Amniotic stem cell (primary cell): ENCODE data around the gene KREMEN1.

ENCODE experiments used
- DNase-seq: peaks from one replicate; lab custom pipeline; 2025; lab: John Stamatoyannopoulos, UW

KREMEN1 gene

DNA sequence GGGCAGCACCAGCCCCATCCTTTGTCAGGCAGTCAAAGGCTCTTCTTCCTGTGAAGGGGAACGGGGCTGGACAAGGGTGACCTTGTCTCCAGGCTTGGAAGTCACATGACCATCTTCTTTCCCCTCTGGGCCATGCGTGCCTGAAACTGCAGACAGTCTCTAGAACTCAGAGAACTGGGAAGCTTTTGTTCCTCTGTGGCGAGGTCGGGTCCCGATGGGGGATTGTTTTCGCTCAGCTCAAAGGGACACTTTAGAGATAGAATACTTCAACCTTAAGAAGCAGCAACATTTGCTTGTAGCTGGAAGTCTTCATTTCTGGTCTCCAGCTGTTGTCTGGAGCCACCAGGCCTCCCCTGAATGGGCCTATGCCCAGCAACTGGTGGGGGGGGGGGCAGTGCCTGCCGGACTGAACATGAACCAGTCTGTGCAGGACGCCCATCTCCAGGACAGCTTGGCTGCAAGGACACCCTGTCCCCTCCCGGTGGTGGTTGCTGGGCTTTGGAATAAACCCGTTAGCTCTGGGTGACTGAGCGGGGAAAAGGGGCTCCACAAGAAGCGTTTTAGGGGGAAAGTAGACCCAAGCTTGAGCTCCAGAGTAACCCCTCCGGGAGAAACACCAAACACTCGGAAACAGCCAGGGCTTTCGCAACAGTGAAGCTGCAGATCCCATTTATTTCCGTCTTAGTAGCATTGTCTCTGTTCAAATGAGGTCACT lies 77.2 kb downstream of the KREMEN1 start:
- DNase-seq, result no peak

DNA sequence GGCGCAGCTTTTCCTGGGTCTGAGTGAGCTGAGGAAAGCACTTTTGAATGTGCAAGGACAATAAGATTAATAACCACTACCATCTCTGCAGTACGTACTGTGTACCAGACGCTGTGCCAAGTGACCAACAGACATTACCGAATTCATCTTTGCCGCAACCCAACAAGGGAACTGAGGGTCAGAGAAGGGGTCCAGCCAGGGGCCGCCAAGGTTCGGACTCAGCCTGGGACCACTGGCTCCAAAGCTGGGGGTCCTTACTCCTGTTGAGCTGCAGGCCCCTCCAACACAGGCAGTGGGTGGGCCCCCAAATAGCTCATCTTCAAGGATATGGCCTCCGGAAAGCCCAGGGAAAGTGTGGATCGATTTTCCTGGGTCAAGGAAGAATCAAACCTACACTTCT lies 77.9 kb downstream of the KREMEN1 start:
- no peak for DNase-seq

DNA sequence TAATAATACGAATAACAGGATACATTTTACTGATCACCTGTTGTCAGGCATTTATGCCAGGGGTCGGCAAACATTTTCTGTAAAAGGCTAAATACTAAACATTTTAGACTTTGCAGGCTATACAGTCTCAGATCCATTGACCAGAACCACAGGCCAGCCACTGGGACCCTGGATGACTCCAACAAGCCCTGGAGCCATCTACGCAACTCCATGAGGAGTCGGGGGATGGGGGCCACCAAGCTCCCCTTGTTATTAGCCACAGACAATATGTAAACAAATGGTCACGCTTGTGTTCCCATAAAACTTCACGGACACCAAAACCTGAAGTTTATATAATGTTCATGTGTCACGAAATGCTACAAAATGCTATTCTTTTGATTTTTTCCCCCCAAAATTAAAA lies 78.5 kb downstream of the KREMEN1 start:
- DNase-seq, result no peak

GRCh38 chr22:29152045-29152953 lies 79.5 kb downstream of the KREMEN1 start:
- no peak for DNase-seq

DNA sequence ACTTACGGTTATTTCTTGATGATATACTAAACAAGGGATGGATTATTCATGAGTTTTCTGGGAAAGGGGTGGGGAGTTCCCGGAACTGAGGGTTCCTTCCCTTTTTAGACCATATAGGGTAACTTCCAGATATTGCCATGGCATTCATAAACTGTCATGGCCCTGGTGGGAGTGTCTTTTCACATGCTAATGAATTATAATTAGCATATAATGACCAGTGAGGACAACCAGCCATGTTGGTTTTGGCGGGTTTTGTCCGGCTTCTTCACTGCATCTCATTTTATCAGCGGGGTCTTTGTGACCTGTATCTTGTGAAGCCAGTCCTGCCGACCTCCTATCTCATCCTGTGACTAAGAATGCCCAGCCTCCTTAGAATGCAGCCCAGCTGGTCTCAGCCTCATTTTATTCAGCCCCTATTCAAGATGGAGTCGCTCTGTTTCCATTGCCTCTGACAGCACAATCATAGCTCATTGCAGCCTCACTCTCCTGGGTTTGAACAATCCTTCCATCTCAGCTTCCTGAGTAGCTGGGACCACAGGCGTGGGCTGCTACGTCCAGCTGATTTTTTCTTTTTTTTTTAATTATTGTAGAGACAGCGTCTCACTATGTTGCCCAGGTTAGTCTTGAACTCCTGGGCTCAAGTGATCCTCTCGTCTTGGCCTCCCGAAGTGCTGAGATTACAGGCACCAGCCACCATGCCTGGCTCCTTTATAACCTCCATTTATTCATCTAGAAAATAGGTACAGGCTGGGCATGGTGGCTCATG lies 80.3 kb downstream of the KREMEN1 start:
- no peak for DNase-seq

DNA sequence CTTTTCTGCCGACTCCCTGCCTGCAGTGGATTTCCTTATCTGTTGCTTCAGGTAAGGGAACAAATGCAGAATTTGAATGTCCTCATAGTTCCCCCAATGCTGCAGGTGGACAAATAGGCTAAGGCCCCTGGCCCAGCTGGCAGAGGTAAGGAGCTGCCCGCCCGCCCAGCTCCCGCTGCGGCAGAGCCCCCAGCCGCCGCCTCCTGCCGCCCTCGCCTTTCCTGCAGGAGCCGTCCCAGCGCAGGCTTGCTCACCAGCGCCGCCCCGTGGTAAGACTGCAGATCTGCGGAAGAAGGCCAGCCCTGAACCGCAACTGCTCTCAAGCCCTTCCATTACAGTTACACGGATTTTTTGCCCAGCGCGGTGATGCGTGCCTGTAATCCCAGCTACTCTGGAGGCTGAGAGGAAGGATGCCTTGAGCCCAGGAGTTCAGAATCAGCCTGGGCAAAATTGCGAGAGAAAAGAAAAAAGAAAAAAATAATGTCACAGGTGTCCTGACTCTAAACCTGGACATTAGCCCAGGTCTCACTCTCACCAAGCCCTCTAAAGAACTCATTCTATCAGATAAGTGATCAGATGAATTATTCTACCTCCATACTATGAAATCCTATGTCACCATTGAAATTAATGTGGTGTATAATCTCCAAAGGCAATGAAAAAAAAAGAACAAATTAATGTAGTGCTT lies 81.7 kb downstream of the KREMEN1 start:
- DNase-seq, result peak; percentile 40

- no peak for DNase-seq
Measured at GRCh38 chr22:29155966-29156365, 83.1 kb downstream of the KREMEN1 start.

GRCh38 chr22:29156507-29156906 lies 83.7 kb downstream of the KREMEN1 start:
- DNase-seq, result no peak

- no peak for DNase-seq
Measured at GRCh38 chr22:29157759-29158535, 85.1 kb downstream of the KREMEN1 start.

DNA sequence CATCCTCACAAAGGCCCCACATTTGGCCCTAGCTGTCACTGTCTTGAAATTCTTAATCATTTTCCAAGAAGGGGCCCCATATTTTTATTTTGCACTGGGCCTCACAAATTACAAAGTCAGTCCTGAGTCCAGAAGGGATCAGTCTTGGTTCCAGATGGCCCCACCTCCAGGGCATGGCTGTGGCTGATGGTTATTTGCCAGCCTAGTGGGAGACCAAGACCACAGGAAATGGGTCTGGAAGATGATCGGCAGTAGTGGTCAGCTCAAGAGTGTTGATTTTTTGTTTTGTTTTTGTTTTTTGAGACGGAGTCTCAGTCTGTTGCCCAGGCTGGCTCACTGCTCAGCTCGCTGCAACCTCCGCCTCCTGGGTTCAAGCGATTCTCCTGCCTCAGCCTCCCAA lies 85.7 kb downstream of the KREMEN1 start:
- no peak for DNase-seq

DNA sequence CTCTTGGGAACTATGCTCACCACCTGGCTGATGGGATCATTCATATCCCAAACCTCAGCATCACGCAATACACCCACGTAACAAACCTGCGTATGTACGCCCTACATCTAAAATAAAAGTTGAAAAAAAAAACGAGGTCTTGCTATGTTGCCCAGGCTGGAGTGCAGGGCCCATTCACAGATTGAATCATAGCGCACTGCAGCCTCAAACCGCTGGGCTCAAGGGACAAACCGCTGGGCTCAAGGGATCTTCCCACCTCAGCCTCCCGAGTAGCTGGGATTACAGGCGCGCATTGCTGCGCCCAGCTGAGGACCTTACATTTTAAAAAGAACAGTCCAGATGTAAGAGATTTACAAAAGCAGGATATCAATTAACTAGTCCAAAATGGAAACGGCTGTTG lies 91.0 kb downstream of the KREMEN1 start:
- no peak for DNase-seq

GRCh38 chr22:29165321-29166060 lies 92.7 kb downstream of the KREMEN1 start:
- DNase-seq, result no peak

- DNase-seq, result no peak
Measured at GRCh38 chr22:29166180-29166579, 93.3 kb downstream of the KREMEN1 start.

DNA sequence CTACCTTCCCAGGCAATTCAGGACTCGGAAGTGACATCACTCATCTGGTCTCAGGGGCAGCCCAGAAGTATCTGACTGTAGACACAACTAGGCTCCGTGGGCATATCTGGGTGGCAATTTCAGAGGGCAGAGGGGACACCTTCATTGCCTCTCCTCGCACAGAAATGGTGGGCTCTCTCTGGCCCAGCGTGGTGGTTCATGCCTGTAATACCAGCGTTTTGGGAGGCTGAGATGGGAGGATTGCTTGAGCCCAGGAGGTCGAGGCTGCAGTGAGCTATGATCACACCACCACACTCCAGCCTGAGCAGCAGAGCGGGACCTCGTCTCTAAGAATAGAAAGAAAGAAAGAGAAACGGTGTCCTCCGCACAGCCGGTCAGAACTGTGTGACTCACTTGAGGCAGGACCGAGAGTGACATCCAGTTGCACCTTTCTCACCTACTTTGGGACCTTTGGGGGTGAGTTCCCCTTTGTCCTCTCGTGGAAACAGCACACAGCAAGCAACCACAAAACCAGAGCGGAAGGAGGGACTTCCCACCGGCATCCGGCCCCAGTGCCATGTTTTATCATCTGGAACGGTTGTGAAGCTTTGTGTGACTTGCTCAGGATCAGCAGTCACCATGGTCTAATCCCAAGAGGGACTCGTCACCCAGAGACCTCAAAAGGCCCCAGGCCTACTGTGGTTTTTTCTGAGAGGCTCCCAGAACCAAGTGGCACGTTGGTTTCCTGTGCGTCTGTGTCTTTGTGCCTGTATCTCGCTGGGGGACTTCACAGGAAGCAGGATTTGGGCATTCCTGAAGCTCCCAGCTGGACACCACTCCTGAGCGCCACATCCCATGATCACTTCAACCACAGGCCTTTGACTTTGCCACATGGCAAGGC lies 94.4 kb downstream of the KREMEN1 start:
- DNase-seq, result no peak

GRCh38 chr22:29171721-29172120 lies 98.9 kb downstream of the KREMEN1 start:
- DNase-seq, result no peak

GRCh38 chr22:29172216-29172615 lies 99.4 kb downstream of the KREMEN1 start:
- DNase-seq, result no peak

DNA sequence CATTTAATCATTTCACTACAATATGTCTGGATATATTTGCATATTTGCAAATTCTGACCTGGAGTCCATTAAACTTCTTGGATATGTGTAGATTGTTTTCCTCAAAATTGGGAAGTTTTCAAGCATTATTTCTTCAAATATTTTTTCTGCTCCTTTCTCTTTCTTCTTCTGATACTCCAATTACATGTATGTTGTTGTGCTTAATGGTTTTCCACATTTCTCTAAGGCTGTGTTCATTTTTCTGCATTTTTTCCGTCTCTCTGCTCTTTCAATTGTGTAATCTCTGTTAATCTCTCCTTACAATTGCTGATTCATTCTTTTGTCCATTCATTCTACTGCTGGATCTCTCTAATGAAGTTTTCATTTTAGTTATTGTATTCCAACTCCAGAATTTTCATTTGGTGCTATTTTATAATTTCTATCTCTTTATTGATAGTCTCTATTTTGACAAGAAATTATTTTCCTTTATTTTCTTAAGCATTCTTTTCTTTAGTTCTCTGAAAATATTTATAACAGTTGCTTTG lies 102.5 kb downstream of the KREMEN1 start:
- DNase-seq, result no peak

DNA sequence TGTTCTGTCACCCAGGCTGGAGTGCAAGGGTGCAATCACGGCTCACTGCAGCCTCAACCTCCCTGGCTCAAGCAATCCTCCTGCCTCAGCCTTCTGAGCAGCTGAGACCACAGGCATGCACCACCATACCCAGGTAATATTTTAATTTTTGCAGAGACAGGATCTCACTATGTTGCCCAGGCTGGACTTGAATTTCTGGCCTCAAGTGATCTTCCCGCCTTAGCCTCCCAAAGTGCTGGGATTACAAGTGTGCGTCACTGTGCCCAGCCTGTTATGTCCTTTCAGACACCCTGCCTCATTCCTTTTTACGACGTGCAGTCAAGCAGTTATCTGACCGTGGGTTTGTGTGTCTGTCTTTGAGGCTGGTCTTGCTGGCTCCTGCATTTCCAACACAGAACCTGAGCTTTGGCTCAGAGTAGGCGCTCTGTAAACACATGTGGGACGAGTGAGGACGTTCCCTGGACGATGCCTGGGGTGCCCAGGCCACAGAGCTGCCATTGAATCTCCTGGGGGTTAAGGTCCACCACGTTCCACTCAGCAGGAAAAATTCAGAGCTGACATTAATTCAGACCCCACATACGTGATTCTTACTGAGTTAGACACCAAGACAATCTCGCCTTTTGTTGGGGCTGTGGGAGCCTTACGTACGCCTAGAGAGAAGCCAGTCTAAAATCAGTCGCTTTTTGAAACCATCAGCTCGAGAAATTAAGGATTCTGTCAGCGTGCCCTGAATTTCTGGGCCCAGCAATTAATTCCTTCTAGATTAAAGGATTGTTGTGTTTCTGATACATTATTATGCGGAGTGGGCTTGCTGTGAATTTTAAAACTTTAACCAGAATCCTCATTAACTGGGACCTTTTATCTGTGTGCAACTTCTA lies 111.4 kb downstream of the KREMEN1 start:
- no peak for DNase-seq
